ENCODE results near the gene ACAD10. TPM values are rescaled to one million over a fixed set of nuclear protein-coding genes. Genes with fewer than 3 reads are reported as not detected.

ACAD10 gene
- 7.1 and 12.1 TPM in 2 replicates for total RNA-seq

GRCh38 chr12:111685811-111686573 lies at the start of gene ACAD10, which contains the start of gene BRAP:
Gene ACAD10, plus strand, starts transcription at chr12:111686053. Its CDS starts 6,657 bp downstream, at chr12:111692710.
Gene BRAP, minus strand, starts transcription at chr12:111685956. Its CDS starts 164 bp downstream, at chr12:111685792.

DNA sequence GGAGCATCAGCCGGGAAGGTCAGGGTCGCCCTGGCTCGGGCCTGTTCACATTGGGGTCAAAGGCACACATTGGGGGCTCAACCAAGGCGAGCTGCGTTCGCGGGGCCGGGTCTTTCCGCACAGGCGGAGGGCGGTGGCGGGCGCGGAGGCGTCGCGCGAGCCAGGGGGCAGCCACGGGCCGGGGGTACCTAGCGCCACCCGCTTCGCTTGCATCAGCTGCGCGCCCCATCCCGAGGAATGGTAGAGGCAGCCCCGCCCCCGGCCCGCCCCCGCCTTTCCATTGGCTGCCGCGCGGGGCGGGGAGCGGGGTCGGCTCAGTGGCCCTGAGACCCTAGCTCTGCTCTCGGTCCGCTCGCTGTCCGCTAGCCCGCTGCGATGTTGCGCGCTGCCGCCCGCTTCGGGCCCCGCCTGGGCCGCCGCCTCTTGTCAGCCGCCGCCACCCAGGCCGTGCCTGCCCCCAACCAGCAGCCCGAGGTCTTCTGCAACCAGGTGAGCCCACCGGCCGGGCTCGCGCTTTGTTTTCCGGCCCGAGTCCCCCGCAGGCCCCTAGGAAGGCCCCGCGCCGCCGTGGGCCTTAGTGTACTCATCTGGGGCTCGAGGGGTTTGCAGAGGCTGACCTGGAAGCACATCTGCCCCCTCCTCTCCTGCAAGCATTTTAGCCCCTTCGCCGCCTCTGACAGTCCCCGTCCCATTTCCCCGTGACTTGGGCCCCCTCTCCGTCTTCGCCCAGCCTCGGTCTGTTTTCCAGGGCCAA lies 80.9 kb downstream of the ACAD10 start, which contains the start of gene ALDH2:
Gene ALDH2 (plus strand): TSS at position 326 of the 754 bp plus-strand sequence. CDS start 50 bp downstream, at position 376.

Other genes with a start within 250 kb of the ACAD10 start
- 15.1 and 28.5 TPM in 2 replicates for gene ATXN2, start 86.7 kb upstream of the ACAD10 start, total RNA-seq
- gene BRAP, start 97 bp upstream of the ACAD10 start, total RNA-seq = 16.3 and 18.4 TPM in 2 replicates
- 62.4 and 63.2 TPM in 2 replicates for gene ALDH2, start 80.9 kb downstream of the ACAD10 start, total RNA-seq
- 26.6 and 29.3 TPM in 2 replicates for gene MAPKAPK5, start 156.2 kb downstream of the ACAD10 start, total RNA-seq

Measured in endothelial cell of coronary artery (primary cell).